ENCODE data around the gene CPLANE1.

DNA sequence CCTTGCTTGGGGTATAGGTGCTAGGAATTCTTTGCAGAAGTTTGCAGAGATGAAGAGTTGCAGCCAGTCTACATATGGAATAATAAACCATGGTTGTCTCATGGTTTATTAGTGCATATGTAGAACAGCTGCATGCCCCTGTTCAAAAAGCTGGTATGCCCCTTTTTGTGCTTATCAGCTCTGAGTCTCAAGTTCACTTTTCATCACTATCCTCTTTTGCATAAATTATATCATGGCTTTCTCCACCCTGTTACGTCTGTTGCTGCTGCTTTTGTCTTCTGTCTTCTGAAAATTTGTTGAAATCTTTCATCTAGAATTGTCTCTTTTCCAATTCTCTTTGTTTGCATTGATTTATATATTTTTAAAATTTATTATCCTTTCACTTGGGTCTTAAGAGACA is 172.0 kb downstream of the CPLANE1 start:
- TF ChIP-seq CTCF (IDR thresholded peaks at IDR 0.05; ENCODE audit: insufficient read depth, low read depth, low read length) (no peak), EZH2 (IDR thresholded peaks at IDR 0.05; ENCODE audit: insufficient read depth, low read length) (no peak)

All from astrocyte (in vitro differentiated cells and primary cell).